Stimulated activated naive CD4-positive, alpha-beta T cell (primary cell): ENCODE results near the gene ARMC5.
"Not testable (repeated sequence)": the region's sequence is repeated elsewhere in the genome, so short reads cannot be mapped to it uniquely, and the experiment has no call there.

Source experiments
- DNase-seq, 6 experiments: peaks; one replicate each; lab custom pipeline; 2025; lab: John Stamatoyannopoulos, UW

The ARMC5 gene

GRCh38 chr16:31430380-31431052 is 28.8 kb upstream of the ARMC5 start:
- no peak for DNase-seq

DNA sequence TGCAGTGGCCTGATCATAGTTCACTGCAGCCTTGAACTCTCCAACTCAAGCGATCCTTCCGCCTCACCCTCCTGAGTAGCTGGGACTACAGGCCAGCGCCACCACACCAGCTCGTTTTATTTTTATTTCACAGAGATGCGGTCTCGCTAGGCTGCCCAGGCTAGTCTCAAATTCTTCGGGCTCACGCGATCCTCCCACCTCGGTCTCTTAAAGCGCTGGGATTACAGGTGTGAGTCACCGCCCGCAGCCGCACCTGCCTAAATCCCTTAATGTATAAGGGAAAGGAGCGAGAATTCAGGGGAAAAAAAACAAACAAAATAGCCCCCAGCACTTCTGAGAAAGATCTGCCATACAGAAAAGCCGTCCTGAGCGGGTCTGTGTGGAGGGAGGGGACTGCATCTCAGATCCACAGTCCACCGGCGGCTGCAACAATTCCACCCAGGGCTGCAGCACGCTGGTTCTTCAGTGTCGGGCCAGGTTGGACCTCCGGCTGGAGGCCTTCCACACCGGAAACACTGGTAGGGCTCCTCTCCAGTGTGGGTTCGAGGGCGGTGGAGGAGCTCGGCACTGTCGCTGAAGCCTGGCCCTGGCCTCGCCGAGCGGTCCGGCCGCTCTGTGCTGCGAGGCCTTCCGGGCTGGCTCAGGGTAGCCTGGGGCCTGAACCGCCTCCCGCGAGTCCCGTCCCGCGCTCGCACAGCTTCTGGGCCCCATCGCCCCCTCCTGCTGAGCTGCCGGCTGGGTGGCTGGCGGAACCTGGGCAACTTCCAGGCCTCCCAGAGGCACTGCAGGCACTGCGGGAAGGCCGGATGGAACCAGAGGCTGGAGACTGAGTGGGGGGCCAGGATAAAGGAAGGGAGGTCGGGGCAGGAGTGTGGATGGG is 23.7 kb upstream of the ARMC5 start:
- DNase-seq = no peak

GRCh38 chr16:31436221-31437045 is 22.9 kb upstream of the ARMC5 start:
- DNase-seq = no peak

- DNase-seq = no peak
Observed at GRCh38 chr16:31438414-31438813, 20.9 kb upstream of the ARMC5 start.

- not testable (repeated sequence) for DNase-seq
Observed at GRCh38 chr16:31439023-31439422, 20.3 kb upstream of the ARMC5 start.

DNA sequence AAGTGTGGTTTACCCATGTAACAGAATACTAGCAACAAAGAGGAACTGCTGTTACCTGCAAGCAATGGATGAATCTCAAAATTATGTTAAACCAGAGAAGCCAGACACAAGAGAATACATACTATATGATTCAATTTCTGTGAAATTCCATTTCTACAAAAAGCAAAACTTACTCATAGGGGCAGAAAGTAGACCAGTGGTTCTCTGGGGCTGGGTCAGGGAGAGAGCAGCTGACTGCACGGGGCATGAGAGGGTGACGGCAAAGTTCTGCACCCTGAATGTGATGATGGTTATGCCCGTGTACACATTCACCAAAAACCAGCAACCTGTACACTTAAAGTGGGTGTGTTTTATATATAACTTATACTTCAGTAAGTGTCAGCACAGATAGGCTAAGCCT is 19.8 kb upstream of the ARMC5 start:
- no peak for DNase-seq

GRCh38 chr16:31440516-31441184 is 18.7 kb upstream of the ARMC5 start:
- no peak for DNase-seq

GRCh38 chr16:31441956-31442355 is 17.3 kb upstream of the ARMC5 start:
- DNase-seq = no peak

DNA sequence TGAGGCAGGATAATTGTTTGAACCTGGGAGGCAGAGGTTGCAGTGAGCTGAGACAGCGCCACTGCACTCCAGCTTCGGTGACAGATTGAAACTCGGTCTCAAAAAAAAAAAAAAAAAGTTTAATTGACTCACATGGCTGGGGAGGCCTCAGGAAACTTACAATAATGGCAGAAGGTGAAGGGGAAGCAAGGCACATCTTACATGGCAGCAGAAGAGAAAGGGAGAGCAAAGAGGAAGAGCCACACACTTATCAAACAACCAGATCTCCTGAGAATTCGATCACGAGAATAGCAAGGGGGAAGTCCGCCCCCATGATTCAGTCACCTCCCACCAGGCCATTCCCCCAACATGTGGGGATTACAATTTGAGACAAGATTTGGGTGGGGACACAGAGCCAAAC is 13.4 kb upstream of the ARMC5 start:
- not testable (repeated sequence) for DNase-seq

DNA sequence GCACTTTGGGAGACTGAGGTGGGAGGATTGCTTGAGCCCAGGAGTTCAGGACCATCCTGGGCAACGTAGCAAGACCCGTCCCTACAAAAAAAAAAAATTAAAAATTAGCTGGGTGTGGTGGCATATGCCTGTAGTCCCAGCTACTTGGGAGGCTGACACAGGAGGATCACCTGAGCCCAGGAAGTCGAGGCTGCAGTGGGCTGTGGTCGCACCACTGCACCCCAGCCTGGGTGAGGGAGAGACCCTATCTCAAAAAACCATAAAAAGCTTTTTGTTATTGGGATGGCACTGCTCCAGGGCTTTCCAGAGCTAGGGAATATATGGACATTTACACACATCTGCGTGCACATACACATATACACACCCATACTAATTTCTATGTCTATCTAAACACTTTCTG is 8.1 kb upstream of the ARMC5 start:
- DNase-seq = no peak

- DNase-seq = no peak
Observed at GRCh38 chr16:31451681-31452351, 7.5 kb upstream of the ARMC5 start.

DNA sequence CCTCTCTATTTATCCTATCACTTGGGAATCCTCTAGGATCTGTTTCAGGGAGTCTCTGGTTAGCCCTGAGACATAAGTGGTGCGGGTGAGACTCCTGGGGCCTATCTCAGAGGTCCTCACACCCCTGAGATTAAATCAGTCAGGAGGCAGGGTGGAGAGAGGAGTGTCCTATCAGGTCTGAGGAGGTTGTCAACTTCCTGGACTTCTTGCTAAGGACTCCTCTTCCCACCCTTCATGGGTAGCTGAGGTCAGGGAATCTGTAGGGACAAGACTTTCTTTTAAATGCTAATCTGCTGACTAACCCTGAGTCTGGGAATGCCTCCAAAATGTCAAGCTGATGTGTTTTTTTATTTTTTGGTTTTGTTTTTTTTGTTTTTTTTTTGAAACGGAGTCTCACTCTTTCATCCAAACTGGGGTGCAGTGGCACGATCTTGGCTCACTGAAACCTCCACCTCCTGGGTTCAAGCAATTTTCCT is 6.6 kb upstream of the ARMC5 start:
- no peak for DNase-seq

DNA sequence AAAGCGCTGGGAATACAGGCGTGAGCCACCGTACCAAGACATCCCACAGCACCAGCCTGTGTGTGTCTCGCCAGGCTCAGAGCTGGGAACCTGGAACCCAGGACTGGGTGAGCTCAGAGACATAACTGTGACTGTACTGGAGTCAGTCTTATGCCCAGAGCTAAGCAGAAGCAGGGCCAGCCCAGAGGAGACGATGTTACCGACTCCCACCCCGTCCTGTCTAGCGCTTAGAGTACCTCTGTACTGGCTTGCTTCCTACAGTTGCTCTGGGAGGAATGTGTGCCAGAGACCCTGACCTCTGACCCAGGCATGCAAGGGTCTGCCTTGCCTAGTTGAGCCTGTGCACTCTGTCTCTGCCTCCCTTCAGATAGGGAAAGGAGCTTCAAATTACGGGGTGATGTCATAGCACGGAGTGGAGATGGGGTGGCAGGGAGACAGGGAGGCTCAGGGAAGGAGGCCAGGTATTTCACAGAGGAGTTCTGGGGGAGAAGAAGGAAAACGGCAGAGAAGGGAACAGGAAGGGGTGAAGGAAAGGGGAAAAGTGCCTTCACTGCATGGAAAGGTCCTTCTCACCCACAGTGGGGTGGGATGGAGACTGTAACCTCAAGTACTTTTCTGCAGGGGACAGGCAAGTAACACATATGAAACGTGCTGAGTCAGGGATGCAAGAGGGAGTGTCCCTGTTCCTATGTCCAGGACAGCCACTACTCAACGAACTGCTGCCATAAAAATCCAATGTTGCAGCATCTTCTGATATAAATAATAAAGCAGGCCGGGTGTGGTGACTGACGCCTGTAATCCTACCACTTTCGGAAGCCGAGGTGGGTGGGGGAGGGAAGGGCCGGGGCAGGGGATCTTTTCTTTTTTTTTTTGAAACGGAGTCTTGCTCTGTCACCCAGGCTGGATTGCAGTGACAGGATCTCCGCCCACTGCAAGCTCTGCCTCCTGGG is 5.8 kb upstream of the ARMC5 start:
- no peak for DNase-seq

GRCh38 chr16:31455601-31456314 is 3.5 kb upstream of the ARMC5 start:
- peak in 2 of 6 experiments; percentile 11 to 22 for DNase-seq

DNA sequence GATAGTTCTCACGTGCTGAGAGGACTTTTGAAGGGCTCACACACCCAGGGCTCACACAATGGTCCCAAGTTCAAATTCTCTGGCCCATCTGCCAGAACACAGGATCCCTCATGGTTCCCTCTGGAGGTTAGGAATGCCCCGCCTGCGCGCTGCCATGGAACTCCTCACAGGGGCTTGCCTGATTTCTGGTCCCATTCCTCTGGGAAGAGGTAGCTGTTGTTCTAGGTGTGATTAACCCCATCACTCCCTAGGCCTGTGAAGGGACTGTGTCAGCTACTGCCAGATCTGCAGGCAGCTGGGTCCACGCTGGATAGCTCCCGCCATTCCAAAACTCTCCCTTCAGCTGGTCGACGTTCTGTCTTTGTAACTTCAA is 2.3 kb upstream of the ARMC5 start:
- DNase-seq = no peak

DNA sequence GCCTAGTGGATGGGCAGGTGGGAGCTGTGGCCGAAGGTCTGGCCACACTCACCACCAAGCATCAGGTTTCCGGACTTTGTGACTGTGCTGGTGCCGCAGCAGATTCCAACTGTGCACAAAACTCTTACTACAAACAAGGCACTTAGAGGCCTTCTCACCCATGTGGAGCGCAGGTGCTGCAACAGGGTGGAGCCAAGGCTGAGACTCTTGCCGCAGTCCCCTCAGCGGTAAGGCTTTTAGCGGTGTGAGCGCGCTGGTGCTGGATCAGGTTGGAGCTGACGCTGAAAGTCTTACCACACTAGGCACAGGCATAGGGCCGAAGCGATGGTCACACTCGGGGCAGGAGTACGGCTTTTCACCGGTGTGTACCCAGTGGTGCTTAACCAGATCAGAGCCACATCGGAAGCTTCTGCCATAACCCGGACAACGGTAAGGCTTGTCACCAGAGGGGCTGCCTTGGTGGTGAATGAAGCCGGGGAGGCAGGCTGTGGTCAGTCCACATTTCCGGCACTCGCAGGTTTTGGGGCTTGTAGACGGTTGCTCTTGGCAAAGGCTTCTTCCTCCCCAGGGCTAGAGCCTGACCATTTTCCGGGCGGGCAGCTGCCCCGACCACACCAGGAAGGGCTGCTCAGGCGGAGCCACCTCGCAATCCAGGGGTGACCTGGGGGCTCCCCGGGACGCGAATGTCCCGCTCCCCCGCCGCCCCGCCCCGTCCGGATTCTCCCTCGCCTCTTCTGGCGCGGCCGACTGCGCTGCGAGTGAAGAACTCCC is 1.0 kb upstream of the ARMC5 start:
- DNase-seq = peak; percentile 28 to 70 (median 52)

GRCh38 chr16:31459687-31460581 is 633 bp downstream of the ARMC5 start:
- peak; percentile 99 to 100 (median 100) for DNase-seq

GRCh38 chr16:31460582-31461002 is 1.3 kb downstream of the ARMC5 start:
- DNase-seq = peak in 3 of 6 experiments; percentile 15 to 33 (median 20)
